Measurements from ENCODE around the gene SLC25A51. TPM values are rescaled to one million over a fixed set of nuclear protein-coding genes. Genes with fewer than 3 reads are reported as not detected.
A peak's percentile ranks its signal among the peaks of the same experiment; 100 is the strongest.

SLC25A51 gene
- total RNA-seq, 1 donor from 2014 or later: 26.9 TPM

DNA sequence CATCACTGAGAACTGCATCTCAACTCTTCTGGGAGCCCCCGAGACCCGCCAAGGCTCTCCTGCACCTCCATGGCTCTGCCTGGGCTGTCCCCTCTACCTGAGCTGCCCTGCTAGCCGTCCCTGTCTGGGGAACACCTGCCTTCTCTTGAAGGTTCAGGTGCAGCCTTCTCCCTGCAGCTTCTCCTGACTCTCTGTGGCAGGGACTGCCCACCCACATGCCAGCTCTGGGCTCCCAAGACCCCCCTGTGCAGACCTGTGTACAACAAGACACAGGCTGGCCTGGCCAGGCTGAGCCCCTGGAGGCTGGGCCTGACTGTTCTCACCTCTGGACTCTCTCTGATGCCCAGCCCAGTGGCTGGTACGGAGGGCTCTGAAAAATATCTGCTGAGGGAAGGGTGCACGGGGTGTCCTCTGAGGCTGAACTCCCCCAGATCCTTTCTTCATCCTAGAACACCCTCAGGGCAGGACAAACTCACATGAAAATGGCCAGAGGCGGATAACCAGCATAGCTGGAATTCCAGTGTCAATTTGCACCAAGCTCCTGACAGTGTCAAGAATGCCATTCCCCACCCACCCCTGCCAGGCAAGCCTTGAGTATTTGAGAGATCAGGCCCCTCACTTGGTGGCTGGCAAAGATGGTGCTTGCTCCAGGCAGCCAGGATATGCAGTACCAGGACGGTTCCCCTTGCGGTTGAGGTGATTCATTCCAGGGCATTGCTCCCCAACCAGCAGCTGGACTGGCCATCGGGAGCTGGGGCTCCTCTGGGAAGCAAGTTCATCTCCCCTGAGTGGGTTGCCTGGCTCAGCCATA is 40.9 kb upstream of the SLC25A51 start:
- Mint-ChIP-seq H3K36me3 (peaks cover 9% of the 10 kb centered on the region), H3K27ac (peak overlapping the region; percentile 86), H3K27me3 (no peaks in the 10 kb centered on the region), H3K4me3 (peak overlapping the region; percentile 39), H3K9me3 (no peaks in the 10 kb centered on the region), H3K4me1 (ENCODE audit: unreplicated experiment) (peaks cover 33% of the 10 kb centered on the region)
- TF ChIP-seq, protein P1, sequence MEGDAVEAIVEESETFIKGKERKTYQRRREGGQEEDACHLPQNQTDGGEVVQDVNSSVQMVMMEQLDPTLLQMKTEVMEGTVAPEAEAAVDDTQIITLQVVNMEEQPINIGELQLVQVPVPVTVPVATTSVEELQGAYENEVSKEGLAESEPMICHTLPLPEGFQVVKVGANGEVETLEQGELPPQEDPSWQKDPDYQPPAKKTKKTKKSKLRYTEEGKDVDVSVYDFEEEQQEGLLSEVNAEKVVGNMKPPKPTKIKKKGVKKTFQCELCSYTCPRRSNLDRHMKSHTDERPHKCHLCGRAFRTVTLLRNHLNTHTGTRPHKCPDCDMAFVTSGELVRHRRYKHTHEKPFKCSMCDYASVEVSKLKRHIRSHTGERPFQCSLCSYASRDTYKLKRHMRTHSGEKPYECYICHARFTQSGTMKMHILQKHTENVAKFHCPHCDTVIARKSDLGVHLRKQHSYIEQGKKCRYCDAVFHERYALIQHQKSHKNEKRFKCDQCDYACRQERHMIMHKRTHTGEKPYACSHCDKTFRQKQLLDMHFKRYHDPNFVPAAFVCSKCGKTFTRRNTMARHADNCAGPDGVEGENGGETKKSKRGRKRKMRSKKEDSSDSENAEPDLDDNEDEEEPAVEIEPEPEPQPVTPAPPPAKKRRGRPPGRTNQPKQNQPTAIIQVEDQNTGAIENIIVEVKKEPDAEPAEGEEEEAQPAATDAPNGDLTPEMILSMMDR (conservative IDR thresholded peaks at IDR 0.05): no peak
- DNase-seq (ENCODE audit: extremely low spot score, unreplicated experiment): no peak

DNA sequence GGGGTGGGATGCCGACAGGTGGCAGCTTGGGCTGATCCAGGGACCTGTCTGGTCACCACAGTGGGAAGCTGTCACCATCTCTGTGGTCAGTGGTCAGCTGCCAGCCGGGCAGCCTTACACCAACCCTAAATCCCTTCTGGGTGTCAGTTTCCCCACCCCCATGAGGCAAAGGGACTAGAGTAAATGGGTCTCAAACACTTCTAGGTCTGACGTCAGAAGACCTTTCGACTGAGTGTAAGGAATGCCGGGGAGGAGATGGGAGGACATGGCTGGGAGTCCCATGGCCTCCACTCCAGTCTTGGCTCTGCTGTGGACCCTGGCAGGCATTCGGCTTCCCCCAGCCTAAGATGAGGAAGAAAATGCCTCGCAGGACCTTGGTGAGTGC is 40.3 kb upstream of the SLC25A51 start:
- H3K4me1 Mint-ChIP-seq (ENCODE audit: unreplicated experiment): peaks cover 33% of the 10 kb centered on the region
- no peaks in the 10 kb centered on the region for H3K27me3 Mint-ChIP-seq
- TF ChIP-seq, protein P1 (conservative IDR thresholded peaks at IDR 0.05): no peak
- no peaks in the 10 kb centered on the region for H3K9me3 Mint-ChIP-seq
- DNase-seq (ENCODE audit: extremely low spot score, unreplicated experiment): no peak
- no peak overlapping the region for H3K4me3 Mint-ChIP-seq
- H3K27ac Mint-ChIP-seq: peak overlapping the region; percentile 88
- peaks cover 9% of the 10 kb centered on the region for H3K36me3 Mint-ChIP-seq

DNA sequence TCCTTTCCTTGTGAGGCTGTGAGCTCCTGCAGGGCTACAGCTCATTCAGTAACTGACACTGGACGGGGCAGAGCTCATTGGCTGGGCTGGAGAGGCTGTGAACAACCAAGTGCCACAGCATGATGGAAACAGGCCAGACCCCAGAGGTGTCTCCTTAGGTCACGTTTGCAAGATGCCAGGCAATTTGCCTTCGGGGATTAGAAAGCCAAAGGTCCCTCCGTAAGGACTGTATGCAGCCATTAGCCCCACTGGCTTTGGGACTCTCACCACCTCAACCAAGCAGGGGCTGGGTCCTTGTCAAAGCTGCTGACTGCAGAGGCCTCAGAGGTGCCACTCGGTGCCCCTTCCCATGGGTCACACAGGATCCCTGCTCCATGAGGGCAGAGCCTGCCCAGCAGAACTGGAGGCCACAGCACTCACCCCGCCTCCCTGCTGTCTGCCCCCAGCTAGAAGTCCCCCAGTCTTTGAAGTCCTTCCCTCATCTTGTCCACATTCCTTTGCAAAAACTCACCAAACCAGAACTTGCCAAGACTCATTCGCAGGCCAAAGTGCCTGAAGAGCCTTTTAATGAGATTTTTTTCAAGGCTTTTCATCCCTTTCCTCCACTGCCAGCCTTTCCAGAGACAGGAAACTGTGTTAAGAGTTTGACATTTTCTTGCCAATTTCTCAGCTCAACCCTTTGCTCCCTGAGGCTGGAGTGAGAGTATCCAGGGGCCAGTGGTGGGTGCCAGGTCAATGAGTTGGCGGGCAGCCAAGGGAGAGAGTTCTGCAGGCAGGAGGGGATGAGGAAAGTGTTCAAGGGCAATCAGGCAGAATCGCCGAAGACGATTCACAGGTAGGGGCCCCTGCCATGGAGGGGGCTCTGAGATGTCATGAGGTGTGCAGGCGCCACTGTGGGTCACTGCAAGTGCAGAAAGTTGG is 39.7 kb upstream of the SLC25A51 start:
- peaks cover 39% of the 10 kb centered on the region for H3K4me1 Mint-ChIP-seq (ENCODE audit: unreplicated experiment)
- H3K27me3 Mint-ChIP-seq: no peaks in the 10 kb centered on the region
- H3K27ac Mint-ChIP-seq: peak overlapping the region; percentile 88
- peak overlapping the region; percentile 73 for H3K4me3 Mint-ChIP-seq
- no peak for DNase-seq (ENCODE audit: extremely low spot score, unreplicated experiment)
- H3K9me3 Mint-ChIP-seq: no peaks in the 10 kb centered on the region
- TF ChIP-seq, protein P1 (conservative IDR thresholded peaks at IDR 0.05): no peak
- peaks cover 9% of the 10 kb centered on the region for H3K36me3 Mint-ChIP-seq

DNA sequence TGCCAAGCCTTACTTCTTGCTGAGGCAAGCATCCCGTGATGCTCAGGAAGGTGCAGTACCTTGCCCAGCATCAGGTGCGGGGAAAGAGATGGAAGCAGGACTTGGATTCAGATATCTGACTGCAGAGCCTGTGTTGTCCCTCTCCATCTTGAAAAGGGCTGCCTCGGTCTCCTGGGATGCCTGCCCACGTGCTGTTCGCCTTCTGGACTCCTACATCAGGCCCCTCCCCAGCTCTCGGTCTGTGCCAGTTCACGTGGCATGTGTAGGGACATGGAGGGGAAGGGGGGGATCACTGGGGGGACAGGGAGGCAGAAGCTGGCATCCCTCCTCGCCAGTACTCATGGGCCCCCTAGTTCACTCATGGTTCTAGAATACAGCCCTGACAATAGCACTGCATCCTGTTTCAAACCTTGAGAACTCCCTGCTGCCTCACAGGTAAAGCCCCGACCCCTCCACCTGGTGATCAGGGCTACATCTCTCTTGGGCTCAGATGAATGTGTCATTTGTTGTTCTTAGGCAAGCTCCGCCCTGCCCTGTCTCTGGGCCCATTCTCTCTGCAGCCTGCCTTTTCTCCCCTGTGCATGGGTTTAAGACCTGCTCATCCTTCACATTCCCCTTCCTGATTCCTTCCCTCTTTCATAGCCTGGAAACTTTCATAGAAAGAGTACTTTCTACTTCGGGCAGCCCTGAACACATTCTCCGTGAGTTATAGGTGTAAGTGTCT is 38.9 kb upstream of the SLC25A51 start:
- Mint-ChIP-seq H3K9me3 (no peaks in the 10 kb centered on the region), H3K27me3 (no peaks in the 10 kb centered on the region), H3K4me1 (ENCODE audit: unreplicated experiment) (peaks cover 47% of the 10 kb centered on the region), H3K4me3 (peak overlapping the region; percentile 45), H3K27ac (peak overlapping the region; percentile 84), H3K36me3 (peaks cover 9% of the 10 kb centered on the region)
- DNase-seq (ENCODE audit: extremely low spot score, unreplicated experiment): no peak
- TF ChIP-seq, protein P1 (conservative IDR thresholded peaks at IDR 0.05): no peak

DNA sequence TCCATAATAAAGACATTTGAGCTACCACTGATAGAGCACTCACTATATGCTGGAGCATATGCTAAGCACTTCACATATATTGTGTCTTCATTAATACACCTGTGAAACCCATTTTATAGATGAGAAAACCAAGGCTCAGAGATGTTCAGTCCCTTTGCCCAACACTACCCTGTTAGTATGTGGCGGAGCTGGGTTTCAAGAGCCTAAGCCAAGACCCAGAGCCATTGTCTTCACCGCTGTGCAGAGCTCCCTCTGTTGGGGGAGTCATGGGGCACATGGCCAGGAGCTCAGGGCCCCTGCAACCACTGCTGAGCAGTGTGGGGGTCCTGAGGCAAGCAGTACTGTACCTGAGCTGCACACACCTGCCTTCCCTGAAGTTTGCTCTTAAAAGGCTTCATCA is 37.3 kb upstream of the SLC25A51 start:
- H3K4me1 Mint-ChIP-seq (ENCODE audit: unreplicated experiment): peaks cover 48% of the 10 kb centered on the region
- peaks cover 4% of the 10 kb centered on the region for H3K36me3 Mint-ChIP-seq
- TF ChIP-seq, protein P1 (conservative IDR thresholded peaks at IDR 0.05): no peak
- no peak overlapping the region for H3K27ac Mint-ChIP-seq
- H3K9me3 Mint-ChIP-seq: no peaks in the 10 kb centered on the region
- no peak overlapping the region for H3K4me3 Mint-ChIP-seq
- no peaks in the 10 kb centered on the region for H3K27me3 Mint-ChIP-seq
- DNase-seq (ENCODE audit: extremely low spot score, unreplicated experiment): no peak
